ENCODE measurements around the gene TTC31.

TTC31 gene

DNA sequence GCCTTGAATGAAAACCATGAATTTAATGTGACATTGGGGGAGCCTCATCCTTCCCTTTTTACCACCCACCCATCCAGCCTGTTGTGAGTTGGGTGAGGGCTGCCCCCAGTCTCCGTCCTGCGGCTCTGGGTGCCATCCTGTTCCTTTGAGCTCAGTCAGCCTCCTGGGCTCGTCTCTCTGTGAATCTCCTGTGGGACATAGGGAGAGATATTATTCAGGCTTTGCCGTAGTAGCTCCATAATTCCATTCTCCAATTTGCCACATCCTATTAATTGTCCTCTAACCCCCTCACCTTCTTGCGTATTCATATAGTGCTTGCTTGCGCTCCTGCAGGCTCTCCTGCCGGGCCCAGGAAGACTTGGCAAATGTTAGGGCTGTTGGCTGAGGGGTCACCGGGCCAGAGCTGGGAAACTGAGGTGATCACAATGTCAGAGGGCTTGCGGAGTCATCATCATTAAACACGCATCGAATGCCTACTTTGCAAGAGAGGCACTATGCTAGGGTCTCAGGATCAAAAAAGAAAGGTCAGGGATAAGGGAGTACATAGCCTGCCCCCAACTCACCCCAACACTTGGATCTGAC lies 43.9 kb downstream of the TTC31 start:
- no peak for DNase-seq (ENCODE audit: low spot score)

- no peak for DNase-seq (ENCODE audit: low spot score)
Measured at GRCh38 chr2:74527741-74528140, 44.9 kb downstream of the TTC31 start.

- no peak for DNase-seq (ENCODE audit: low spot score)
Measured at GRCh38 chr2:74528600-74529356, 45.9 kb downstream of the TTC31 start.

DNA sequence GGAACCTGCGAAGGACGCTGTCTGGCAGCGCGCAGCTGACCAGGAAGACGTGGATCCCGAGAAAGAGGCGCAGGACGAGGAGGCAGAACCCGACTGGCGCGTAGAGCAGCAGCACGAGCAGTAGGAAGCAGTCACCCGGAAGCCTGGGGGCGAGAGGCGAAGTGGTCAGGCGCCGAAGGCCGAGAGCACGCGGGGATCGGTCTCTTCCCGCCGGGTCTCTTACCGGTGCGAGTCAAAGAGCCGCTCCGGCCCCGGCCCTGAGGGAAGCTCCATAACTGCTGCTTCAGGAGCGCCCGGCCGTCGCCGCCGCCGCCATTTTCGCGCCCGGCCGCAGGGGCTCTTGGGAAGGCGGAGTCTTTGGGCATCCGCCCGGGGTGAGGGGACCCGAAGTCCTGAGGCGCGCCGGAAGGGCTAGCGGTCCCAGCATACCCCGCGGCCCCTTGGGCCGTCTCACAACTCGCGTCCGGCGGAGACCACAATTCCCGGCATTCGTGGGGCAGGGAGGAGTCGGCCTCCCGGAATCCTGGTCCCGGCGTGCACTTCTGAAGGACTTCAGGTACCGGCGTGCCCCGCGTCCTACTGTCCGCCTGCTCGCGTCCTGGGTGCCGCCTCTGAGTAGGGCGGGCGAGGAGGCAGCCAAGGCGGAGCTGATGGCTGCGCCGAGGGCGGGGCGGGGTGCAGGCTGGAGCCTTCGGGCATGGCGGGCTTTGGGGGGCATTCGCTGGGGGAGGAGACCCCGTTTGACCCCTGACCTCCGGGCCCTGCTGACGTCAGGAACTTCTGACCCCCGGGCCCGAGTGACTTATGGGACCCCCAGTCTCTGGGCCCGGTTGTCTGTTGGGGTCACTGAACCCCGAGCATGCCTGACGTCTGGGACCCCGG lies 46.7 kb downstream of the TTC31 start, which contains the start of the genes AUP1 and HTRA2:
AUP1 (minus strand) TSS at position 350 of the 882 bp plus-strand sequence; CDS start at position 273, 77 bp downstream.
HTRA2 (plus strand) TSS at position 577 of the 882 bp plus-strand sequence; CDS start at position 651, 74 bp downstream.
- DNase-seq (ENCODE audit: low spot score): peak; percentile 99

DNA sequence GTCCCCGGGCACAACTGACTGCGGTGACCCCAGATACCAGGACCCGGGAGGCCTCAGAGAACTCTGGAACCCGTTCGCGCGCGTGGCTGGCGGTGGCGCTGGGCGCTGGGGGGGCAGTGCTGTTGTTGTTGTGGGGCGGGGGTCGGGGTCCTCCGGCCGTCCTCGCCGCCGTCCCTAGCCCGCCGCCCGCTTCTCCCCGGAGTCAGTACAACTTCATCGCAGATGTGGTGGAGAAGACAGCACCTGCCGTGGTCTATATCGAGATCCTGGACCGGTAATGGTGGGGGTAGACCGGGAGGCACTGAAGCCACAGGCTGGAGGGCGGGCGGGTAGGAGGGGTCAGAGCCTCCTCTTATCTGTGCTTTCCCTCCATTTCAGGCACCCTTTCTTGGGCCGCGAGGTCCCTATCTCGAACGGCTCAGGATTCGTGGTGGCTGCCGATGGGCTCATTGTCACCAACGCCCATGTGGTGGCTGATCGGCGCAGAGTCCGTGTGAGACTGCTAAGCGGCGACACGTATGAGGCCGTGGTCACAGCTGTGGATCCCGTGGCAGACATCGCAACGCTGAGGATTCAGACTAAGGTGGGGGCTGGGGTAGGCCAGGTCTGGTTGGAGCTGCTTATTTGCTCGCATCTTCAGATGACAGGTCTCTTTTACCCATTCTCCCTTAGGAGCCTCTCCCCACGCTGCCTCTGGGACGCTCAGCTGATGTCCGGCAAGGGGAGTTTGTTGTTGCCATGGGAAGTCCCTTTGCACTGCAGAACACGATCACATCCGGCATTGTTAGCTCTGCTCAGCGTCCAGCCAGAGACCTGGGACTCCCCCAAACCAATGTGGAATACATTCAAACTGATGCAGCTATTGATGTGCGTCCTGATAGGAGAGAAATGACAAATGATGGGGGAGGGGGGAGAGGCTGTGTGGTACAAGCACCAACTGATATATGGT lies 47.6 kb downstream of the TTC31 start:
- peak; percentile 68 for DNase-seq (ENCODE audit: low spot score)

- no peak for DNase-seq (ENCODE audit: low spot score)
Measured at GRCh38 chr2:74531666-74532065, 48.8 kb downstream of the TTC31 start.

DNA sequence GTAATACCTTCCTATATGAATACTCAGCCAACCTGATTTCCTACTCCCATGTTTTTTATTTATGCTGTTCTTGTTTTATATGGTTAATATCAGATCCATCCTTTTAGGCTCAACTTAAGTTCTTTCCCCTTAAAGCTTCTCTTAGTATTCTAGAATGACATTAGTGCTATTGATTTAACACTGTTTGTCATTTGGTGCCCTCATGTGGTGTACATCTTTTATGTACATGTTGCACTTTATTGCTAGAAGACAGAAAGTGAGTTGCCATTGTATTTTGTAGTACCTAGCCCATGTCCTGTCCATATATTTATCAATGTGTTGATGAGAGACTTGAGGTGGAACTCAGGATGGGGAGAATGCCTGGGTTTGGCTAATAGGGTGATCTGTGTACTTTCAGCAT lies 49.3 kb downstream of the TTC31 start:
- DNase-seq (ENCODE audit: low spot score): peak; percentile 50

DNA sequence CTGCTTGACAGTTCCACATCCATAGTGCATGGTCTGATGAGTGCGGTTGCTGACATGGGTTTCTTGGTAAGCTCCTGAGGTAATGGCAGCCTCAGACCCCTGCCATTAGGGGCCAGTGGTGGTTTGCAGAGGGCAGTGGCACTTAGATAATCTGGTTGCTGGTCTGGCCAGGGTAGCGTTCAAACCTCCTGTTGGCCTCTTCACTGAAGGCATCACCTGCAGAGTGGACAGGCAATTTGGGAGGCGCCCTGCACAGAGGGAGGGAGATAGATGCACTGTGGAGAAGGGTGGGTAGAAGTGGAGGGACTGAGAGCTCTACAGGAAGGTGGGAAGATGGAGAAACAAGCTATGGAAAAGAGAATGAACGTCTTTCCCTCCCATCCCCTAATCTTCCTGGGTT lies 50.6 kb downstream of the TTC31 start:
- DNase-seq (ENCODE audit: low spot score): no peak

DNA sequence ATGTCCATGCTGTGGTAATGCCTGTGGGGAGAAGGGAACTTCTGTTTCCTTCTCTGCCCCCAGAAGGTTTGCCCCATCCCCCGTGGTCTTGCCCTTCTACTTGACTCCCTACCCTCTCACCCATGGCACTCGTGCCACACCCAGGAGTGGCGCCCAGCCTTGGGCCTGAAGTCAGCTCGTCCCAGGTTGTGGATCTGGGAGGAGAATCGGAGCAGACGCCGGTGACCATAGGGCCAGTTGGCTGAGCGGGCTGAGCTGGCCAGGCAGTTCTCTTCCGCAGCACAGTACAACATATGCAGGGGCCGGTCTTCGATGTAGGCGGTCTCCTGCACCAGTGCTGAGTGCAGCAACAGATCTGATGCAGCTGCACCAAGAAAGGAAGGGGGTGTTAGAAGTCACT lies 51.5 kb downstream of the TTC31 start:
- no peak for DNase-seq (ENCODE audit: low spot score)

DNA sequence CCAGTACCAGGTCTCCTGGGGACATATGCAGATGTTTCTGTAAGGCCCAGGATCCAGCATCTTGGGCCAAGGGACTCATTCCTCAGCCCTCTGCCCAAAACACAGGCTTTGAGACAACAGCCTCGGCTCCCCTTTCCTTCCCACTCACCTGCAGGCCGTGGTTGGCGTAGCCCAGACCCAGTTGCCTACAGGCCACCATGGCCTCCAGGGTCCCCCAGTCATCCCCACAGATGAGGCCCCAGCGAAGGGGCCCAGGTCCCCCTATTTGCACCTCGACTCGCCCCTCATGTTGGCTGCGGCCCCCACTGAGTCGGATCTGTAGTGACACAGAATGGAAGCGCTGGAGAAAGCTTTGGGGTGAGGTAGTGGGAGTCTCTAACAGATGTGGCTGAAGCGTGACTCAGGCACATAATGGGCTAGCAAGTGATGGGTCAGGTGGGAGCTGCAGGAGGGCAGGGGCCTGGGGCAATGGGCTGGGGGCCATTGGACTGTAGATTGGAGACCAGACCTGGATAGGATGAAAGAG lies 52.6 kb downstream of the TTC31 start:
- DNase-seq (ENCODE audit: low spot score): no peak

- no peak for DNase-seq (ENCODE audit: low spot score)
Measured at GRCh38 chr2:74536166-74536950, 53.5 kb downstream of the TTC31 start.

GRCh38 chr2:74537140-74537539 lies 54.3 kb downstream of the TTC31 start:
- no peak for DNase-seq (ENCODE audit: low spot score)

- no peak for DNase-seq (ENCODE audit: low spot score)
Measured at GRCh38 chr2:74538881-74539339, 56.0 kb downstream of the TTC31 start.

- peak; percentile 49 for DNase-seq (ENCODE audit: low spot score)
Measured at GRCh38 chr2:74540291-74540690, 57.4 kb downstream of the TTC31 start.

DNA sequence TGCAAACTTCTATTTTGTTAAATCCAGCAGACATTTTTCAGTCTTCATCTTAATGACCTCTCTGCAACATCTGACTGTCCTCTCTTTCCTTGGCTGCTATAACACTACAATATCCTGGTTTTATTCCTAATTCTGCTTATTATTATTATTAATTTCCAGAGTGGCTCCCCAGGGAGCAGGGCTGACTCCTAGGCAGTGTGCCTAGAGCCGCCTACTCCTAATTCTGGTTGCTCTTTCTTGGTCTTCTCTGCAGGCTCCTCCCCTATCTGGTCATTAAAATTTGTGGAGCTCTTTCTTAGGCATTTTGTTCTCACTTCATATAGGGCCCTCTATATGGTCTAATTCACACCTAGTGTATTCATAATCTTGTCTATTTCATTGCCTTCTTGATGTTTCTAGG lies 60.1 kb downstream of the TTC31 start:
- no peak for DNase-seq (ENCODE audit: low spot score)
